DMS 273 treated with DMSO at 0.1 percent for 48 hours (cell line): Measurements from ENCODE around the gene LFNG.
A peak's percentile ranks its signal among the peaks of the same experiment; 100 is the strongest.
"Not testable (repeated sequence)": the region's sequence is repeated elsewhere in the genome, so short reads cannot be mapped to it uniquely, and the experiment has no call there.

Experiments
- DNase-seq: peaks from one replicate; lab custom pipeline; 2025; lab: John Stamatoyannopoulos, UW

The LFNG gene

DNA sequence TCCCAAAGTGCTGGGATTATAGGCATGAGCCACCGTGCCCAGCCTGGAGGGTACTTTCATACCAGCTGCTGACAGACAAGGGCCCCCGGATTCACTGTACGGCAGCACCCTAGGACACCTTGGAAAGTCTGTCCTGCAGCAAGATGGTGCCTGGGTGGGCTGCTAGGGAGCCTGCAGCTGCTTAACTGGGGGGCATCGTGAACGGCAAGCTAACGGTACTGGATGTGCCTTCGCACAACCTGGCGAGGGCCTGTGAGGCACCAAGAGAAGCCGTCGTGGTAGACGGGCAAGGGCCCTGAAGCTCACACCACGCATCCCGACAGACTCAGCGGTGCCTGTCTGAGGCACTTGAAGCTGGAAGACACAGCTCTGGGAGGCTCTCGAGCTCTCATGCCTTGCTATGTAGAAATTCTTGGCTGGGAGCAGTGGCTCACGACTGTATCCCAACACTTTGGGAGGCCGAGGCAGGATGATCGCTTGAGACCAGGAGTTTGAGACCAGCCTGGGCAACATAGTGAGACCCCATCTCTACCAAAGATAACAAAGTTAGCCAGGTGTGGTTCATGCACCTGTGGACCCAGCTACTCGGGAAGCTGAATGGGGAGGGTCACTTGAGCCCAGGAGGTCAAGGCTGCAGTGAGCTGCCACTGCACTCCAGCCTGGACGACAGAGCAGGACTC lies 26.3 kb downstream of the LFNG start:
- no peak for DNase-seq

DNA sequence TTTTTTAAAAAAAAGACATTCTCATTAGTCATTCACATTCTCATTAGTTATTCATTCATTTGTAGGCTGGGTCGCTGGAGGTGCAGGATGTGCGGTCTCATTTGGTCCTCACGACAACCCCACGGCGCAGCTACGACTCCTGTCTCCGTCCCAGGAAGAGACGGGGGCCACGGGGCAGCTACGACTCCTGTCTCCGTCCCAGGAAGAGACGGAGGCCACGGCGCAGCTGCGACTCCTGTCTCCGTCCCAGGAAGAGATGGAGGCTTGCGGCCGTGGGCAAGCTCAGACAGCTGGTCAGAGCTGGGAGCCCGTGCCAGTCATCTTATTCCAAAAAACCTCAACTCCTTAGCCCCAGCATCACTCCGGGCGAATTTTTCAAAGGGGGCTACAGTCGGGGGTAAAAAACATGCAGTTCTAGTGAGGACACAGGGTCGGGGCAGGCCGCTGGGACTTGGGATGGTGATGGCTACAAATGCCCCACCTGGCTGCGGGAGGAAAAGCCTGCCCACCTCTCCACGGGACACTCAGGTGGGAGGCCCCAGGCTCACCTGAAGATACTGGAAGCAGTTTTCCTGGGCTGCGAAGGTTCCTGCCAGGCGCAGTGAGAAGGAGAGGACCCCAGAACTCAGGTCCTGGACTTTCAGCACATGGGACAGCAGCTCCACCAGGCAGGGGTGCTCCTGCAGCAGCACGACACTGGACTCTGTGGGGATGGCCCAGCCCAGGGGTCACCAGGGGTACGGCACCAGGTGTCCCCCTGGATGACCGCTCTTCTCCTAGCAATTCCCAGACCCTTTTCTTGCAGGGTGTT lies 27.4 kb downstream of the LFNG start:
- DNase-seq: no peak

DNA sequence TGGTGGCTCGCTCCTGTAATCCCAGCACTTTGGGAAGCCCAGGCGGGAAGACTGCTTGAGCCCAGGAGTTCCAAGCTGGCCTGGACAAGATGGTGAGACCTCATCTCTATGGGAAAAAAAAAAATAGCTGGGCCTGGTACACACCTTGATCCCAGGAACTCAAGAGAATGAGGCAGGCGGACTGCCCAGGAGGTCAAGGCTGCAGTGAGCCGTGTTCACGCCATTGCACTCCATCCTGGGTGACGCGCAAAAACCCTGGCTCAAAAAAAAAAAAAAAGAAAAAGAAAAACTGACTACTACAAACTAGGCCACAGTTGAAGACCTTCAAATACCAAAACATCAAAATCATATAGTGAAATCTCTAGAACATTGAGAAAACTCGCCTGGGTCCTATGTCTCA lies 31.8 kb downstream of the LFNG start:
- no peak for DNase-seq

DNA sequence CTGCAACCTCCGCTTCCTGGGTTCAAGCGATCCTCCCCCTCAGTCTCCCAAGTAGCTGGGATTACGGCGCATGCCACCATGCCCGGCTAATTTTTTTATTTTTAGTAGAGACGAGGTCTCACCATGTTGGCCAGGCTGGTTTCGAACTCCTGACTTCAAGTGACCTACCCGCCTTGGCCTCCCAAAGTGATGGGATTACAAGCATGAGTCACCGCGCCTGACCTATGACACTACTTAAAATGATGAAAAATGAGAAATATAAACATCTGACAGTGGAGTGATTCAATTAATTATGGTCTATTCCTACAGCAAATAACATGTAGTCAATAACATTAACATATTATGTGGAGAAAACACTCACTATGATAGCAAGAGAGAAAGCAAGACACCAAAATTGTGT lies 33.5 kb downstream of the LFNG start:
- no peak for DNase-seq

DNA sequence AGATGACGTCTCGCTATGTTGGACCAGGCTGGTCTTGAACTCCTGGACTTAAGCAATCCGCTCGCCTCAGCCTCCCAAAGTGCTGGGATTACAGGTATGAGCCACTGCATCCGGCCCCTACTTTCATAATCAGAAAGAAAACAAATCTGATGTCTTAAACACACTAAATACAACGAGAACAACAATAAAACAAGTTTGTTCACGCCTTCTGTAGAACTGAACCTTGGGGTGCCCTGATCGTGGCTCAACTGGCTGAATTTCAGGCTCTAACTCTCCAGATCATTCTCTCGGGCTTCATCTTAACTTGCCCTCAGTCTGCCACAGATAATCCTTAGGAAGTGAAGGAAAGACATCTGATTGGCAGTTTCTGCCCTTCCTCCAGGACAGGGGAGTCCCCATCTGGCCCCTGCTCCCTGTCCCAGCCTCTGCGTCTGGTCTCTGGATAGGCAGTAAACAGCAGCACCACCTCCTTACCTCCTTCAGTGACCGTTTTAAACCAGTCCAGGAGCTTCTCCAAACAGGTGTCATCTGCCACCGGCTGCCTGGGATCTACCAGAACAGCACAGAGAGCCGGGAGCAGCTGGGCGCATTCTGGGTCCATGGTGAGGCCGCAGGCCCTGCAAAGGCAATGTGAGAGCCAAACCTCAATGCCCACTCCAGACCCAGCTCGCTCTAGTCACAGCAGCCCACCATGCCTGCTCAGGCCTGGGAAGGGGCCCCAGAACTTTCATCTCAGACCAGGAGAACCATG lies 34.4 kb downstream of the LFNG start:
- no peak for DNase-seq

DNA sequence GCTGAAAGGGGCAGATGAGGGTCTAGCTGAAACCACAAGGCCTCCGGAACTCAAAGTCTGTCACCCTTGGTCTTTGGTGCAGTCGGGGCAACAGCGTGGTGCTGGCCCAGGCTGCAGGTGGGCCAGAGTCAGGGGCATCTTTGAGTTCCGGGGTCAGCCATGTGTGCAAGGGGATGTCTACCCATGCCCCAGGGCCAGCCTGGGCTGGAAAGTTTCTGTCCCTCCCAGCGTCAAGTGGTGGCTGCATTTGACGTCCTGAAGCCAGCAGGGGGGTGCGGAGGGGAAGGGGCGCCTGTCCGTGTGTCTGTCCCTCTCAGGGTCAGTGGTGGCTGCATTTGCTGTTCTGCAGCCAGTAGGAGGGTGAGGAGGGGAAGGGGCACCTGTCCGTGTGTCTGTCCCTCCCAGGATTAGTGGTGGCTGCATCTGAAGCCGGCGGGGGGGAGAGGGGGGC lies 35.1 kb downstream of the LFNG start:
- no peak for DNase-seq

DNA sequence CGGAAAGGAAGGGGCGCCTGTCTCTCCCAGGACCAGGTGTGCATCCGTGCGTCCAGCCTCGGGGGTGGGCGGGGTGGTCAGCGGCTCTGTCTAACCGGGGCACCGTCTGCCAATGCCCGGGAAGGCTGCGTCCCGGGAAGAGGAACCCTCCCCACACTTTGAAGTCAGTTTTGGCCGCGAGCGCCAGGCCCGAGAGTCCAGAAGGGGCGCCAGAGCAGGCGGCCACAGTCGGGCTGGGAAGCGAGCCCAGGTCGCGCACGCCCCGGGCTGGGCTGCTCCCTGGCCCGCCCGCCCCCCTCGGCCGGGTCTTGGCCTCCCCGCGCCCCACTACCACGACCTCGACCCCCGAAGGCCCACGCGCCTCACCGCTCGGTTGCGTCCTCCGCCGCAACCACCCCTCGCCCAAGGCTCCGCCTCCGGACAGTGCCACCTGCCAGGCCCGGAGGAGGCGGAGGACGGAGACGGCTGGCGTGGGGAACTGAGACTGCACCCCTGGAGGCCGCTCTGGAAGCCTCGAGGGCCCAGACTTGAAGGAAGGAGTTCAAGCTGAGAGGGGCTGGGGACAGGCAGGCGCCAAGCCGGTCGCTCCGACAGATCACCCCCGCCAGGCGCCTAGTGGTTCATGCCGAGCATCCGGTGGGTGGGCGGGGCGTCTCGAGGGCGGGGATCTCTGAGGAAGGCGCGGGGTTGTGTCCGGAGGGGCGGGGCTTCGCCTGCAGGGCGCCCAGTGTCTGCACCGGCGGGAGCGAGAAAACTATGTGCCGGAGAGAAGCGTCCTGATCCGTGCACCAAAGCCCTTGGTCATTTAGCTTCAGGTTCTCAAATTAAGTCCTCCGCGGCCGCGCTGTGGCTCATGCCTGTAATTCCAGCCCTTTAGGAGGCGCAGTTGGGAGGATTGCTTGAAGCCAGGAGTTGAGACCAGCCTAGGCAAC lies 35.8 kb downstream of the LFNG start, which contains the start of gene BRAT1:
TSS of gene BRAT1 (minus strand) at position 404 of the 932 bp plus-strand sequence. CDS start 1,093 bp downstream, outside the sequence.
- peak; percentile 89 for DNase-seq

DNA sequence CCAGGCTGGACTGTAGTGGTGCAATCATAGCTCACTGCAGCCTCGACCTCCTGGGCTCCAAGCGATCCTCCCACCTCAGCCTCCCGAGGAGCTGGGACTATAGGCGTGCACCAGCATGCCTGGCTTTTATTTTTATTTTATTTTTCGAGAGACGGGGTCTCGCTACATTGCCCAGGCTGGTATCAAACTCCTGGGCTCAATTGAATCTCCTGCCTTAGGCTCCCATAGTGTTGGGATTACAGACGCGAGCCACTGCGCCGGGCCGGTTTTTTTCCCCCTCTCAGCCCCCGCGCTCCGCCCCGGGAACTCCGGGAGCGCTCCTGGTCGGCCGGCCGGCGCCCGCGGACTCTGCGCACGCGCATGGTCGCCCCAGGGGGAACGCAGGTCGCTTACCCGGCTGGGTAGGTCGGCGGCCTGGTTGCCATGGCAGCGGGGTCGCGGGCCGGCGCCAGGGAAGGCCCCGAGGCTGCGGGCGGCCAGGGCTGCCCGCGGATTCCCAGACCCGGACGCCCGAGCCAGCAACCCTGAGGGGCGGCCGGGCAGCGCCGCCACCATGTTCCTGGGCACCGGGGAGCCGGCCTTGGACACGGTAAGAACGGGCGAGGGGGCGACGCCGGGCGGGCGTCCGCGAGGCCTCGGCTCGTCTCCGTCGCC lies 39.2 kb downstream of the LFNG start, which contains the start of gene IQCE:
TSS of gene IQCE (plus strand) at position 351 of the 654 bp plus-strand sequence. CDS start at position 554, 203 bp downstream.
- peak; percentile 62 for DNase-seq

DNA sequence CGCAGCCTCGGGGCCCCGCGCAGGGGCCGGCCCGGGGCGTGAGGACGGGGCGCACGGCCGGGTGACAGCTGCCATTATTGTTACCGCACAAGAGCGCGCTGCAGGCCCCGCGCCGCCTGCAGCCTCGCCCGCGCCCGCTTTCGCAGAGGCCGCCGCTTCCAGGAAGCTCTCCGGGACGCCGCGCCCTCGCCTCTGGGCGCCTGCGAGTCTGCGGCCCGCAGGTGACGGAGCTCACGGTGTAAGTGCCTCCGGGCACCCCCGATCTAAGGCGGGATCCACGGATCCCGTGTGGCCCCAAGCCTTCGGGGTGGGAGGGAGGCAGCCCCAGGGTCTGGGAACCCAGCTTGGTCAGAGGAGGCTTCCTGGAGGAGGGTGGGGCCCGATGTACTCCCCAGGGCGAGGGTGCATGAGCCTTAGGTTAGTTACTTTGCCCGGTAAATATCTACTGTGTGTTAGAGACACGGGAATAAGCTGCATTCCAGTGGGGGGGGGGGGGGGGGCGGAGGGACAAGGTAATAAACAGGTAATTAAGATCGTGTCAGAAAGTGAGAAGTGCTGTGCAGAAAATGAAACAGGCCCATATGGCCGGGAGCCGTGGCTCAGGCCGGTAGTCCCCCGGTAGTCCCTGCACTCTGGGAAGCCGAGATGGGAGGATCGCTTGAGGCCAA lies 39.8 kb downstream of the LFNG start:
- no peak for DNase-seq

DNA sequence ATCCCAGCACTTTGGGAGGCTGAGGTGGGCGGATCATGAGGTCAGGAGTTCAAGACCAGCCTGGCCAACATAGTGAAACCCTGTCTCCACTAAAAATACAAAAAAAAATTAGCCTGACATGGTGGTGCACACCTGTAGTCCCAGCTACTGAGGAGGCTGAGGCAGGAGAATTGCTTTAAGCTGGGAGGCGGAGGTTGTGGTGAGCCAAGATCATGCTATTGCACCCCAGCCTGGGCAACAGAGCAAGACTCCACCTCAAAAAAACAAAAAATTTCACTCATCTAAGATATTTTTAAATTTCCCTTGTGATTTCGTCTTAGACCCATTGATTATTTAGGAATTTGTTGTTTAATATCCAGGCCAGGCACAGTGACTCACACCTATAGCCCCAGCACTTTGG lies 44.4 kb downstream of the LFNG start:
- DNase-seq: not testable (repeated sequence)

DNA sequence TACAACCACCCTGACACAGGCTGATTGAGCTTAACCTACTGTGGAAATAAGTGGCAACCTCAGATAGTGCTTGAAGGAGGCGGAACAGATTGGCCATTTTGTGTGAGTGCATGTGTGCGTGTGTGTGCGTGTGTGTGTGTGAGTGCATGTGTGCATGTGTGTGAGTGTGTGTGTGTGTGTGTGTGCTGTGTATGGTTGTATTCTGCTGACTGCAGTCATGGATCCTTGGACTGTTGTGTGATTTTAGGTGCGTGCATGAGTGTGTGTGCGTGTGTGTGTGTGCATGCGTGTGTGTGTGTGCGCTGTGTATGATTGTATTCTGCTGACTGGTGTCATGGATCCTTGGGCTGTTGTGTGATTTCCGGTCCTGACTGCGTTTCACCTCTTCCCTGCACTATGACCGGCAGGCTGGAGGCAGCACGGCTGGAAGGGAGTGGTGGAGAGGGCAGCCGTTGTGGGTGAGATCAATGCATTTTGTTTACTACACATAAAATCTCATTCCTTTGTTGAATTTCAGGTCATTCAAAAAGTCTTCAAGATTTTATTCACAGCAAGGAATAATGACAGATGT lies 45.5 kb downstream of the LFNG start:
- DNase-seq: no peak

DNA sequence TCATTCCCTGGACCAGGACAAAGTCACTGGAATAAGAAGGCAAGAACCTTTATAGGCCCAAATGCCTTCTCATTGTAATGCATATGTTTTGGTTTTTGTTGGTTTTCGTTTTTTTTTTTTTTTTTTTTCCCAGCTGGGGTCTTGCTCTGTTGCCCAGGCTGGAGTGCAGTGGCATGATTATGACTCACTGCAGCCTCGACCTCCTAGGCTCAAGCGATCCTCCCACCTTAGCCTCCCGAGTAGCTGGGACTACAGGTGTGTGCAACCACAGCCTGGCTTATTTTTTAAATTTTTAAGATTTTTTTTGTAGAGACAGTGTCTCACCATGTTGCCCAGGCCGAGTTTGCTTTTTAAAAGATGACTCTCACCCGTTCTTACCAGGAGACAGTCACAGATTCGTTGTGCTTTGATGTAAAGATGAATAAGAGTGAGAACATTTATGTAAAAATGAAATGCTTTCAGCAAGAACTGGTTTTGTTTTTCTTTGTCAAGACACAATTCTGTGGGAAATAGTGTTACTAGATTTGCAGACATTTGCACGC lies 46.8 kb downstream of the LFNG start:
- DNase-seq: no peak

DNA sequence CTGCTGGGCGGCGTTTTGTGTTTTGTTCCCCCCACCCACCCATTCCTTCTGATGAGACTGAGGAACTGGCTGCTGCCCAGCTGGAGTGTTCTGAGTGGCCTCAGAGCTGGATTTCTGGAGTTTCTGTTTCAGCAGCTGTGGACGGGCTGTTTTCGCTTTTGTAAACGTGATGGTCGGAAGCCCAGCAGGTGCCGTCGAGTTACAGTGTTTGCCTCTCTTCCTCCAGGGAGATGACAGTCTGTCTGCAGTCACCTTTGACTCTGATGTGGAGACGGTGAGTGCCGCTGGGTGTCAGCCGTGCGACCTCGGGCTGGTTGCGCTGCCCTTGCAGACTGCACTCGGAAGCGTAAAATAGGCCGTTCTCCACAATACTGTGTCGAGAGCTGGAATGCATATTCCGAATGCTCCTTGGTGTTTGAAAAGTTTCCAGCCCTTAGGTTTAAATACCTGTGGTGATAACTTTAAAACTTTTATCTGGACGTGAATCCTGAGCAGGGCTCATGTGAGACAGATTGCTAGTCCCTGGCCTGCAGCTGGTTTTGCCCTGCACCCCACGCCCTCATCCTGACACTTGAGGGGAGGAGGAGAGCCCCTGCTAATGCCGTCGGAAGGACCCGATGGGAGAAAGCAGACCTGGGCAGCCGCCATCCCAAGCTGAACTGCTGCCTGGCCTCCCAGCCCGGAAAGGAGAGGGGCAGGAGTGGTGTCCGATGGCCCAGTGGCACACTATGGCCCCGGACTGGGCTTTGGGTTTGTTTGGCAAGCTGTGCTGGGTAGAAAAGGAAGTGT lies 47.5 kb downstream of the LFNG start:
- DNase-seq: no peak

DNA sequence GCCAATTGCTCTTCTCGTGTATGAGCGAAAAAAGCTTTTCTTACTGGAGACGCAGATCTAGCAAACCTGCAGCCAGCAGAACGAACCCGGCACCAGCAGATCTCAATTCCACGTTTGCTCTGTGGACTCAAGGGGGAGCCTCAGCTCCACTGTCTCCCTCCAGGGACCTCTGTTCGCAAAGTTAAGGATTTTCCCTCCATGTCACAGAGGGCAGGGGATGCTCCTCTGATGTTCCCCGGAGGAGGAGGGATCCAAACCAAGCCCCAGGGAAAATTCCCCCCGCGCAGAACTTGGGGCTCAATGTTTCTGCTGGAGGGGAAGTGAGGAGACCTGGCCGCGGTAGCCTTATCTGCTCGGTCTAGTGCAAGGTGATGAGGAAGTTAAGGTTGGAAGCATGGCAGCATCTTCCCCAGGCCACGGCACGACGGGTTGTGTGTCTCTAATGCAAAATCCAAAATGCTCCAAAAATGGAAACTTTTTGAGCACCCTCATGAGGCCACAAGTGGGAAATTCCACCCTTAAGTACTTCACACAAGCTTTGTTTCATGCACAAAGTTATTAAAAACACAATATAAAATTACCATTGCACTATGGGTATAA lies 48.2 kb downstream of the LFNG start:
- no peak for DNase-seq

DNA sequence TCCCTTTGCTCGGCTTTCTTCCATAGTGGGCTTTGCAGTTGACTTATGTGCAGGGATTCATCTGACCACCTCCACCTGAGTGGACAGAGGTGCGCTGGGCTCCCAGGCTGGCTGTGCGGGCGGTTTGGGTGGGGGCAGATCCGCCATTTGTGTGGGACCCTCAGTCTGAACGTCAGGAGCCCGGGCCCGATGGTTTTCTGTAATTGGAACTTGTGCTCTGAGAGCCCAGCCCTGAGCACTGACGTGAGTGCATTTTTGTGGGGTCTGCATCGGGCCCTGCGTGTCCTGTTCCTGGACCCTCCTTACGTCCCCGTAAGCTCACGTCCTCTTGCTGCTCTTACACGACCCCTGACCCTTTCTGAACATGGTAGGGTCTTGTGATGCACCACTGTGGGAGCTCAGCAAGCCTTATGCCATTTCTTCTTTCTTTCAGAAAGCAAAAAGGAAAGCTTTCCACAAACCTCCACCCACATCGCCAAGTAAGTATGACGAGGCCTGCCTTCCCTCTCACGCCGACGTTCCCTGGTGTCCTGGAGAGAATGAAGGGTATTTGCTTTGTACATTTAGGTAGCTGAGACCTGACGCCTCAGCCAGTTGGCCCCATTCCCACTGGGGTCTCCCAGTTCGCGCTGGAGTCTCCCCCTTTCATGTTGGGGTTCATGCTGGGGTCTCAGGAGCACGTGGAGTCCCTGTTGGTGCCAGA lies 49.1 kb downstream of the LFNG start:
- DNase-seq: no peak

DNA sequence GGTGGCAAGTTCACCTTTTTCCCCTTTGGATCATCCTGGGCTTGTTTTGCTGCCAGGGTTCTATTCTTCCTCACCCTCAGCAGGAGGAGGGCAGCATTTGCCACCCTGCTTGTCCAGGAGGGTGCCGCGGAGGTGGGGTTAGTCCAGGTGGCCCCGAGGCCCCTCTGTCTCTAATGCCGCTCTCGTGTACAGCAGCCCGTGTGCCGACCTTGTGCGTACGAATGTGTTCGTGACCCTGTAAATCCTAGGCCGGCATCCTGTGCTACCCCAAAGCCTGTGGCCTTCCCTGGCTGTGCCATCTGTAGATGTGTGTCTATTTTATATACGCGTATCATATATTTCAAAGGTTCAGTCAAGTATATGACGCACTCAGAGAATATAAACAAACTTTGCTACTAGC lies 49.8 kb downstream of the LFNG start:
- DNase-seq: no peak

DNA sequence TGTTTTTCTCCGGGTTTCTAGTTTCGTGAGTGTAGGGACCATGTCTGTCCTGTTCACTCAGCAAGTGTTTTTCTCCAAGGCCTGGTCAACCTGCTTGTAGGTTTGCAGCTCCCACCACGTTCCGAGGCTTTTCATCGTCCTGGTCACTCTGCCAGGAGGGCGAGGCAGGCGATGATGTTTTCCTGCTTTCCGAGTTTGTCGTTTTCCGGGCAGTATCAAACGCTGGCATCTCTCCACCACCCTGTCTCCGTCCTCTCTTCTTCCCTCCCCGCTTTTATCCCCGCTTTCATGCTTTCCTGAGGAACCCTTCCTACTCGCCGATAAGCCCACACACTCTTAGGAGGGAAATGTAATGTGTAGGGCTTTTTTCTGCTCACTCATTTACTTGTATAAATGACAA lies 50.4 kb downstream of the LFNG start:
- DNase-seq: no peak

DNA sequence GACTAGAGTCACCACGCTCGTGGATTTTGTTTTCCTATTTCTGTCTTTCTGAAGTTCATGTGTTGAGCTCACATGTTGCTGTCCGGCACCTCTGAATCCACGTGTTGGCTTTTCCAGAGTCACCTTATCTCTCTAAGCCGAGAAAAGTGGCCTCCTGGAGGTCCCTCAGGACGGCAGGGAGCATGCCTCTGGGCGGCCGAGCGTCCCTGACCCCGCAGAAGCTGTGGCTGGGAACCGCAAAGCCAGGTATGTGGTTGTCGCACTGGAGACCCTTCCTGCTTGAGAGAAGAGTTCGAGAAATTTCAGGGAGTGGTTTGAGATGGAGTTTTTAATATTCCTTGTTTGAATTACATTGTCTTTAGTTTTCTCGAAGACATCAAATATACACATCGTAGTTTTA lies 51.8 kb downstream of the LFNG start:
- no peak for DNase-seq
